ENCODE data around the gene TEC.

GRCh38 chr4:48172651-48173050 is 97.0 kb downstream of the TEC start:
- TF ChIP-seq EP300 (IDR thresholded peaks at IDR 0.05; ENCODE audit: borderline replicate concordance) (no peak), CREB1 (IDR thresholded peaks at IDR 0.05; ENCODE audit: low read depth) (no peak), REST (IDR thresholded peaks at IDR 0.05; ENCODE audit: low read depth) (no peak), NFIC (IDR thresholded peaks at IDR 0.05) (no peak), TAF1 (IDR thresholded peaks at IDR 0.05; ENCODE audit: low read depth) (no peak), USF1 (IDR thresholded peaks at IDR 0.05) (no peak), RAD21 (IDR thresholded peaks at IDR 0.05; ENCODE audit: low read depth) (no peak)
- TF ChIP-seq, protein P1, sequence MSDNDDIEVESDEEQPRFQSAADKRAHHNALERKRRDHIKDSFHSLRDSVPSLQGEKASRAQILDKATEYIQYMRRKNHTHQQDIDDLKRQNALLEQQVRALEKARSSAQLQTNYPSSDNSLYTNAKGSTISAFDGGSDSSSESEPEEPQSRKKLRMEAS (IDR thresholded peaks at IDR 0.05) = no peak
